SK-N-SH (cell line): ENCODE results near the gene GOPC. TPM values are rescaled to one million over a fixed set of nuclear protein-coding genes. Genes with fewer than 3 reads are reported as not detected.

ENCODE experiments used
- CTCF ChIA-PET: fragments of 300-600, 350-600 bp; formaldehyde crosslinking; extraction: SDS; loops from one replicate; lab custom pipeline; 2021; lab: Yijun Ruan, JAX
- POLR2A ChIA-PET: fragments of 350-600 bp; sonication (Branson Sonifier 250); formaldehyde crosslinking; extraction: SDS; loops from one replicate; lab custom pipeline; 2020; ENCODE audit warnings: antibody characterized with exemption, inconsistent platforms; lab: Yijun Ruan, JAX
- DNase-seq: peaks from one replicate; pipeline ENCODE4 v3.0.0; 2012
- H2AFZ ChIP-seq: fragments of 200-600 bp; sonication (generic); 2 replicates; pipeline ENCODE4 v1.8.1; 2016; ENCODE audit warnings: antibody characterized with exemption, mild to moderate bottlenecking, low read depth
- H3F3A ChIP-seq: fragments of 200-600 bp; sonication (generic); replicated peaks from 2 replicates; pipeline ENCODE3; 2016; ENCODE audit warnings: antibody characterized with exemption, mild to moderate bottlenecking; ENCODE audit not compliant: insufficient read depth
- H3K27ac ChIP-seq, 2 experiments: fragments of 200-500 bp in 1 of 2; fragments of 200-600 bp in 1 of 2; sonication (Bioruptor generic) in 1 of 2; sonication (generic), shearing (Covaris generic) in 1 of 2; 2 replicates each; pipeline versions ENCODE4 v1.5.1 to v1.6.1; 2014 to 2016; ENCODE audit warnings: low read depth in 2 of 2, inconsistent platforms in 1 of 2, low read length in 1 of 2, mild to moderate bottlenecking in 1 of 2, mixed read lengths in 1 of 2
- H3K27me3 ChIP-seq: fragments of 200-600 bp; sonication (generic), shearing (Covaris generic); 2 replicates; pipeline ENCODE4 v1.6.1; 2016; ENCODE audit warnings: mixed run types; ENCODE audit not compliant: insufficient read depth
- H3K36me3 ChIP-seq, 2 experiments: fragments of 200-500 bp in 1 of 2; fragments of 200-600 bp in 1 of 2; sonication (Bioruptor generic) in 1 of 2; sonication (generic) in 1 of 2; replicated peaks in 1 of 2; 2 replicates each; pipeline versions ENCODE3 to v1.5.1; 2014 to 2016; ENCODE audit warnings: low read length in 1 of 2, mild to moderate bottlenecking in 1 of 2; ENCODE audit not compliant: insufficient read depth in 2 of 2, control insufficient read depth in 1 of 2
- H3K4me1 ChIP-seq, 2 experiments: fragments of 200-500 bp in 1 of 2; fragments of 200-600 bp in 1 of 2; sonication (Bioruptor generic) in 1 of 2; sonication (generic), shearing (Covaris generic) in 1 of 2; 2 replicates each; pipeline versions ENCODE4 v1.5.1 to v1.6.1; 2014 to 2016; ENCODE audit warnings: low read depth in 1 of 2, low read length in 1 of 2, mixed run types in 1 of 2; ENCODE audit not compliant: insufficient read depth in 2 of 2, control insufficient read depth in 1 of 2
- H3K4me2 ChIP-seq: fragments of 200-600 bp; sonication (generic), shearing (Covaris generic); 2 replicates; pipeline ENCODE4 v1.6.1; 2017; ENCODE audit warnings: mixed run types
- H3K4me3 ChIP-seq, 2 experiments: fragments of 200-500 bp in 1 of 2; fragments of 200-600 bp in 1 of 2; sonication (Bioruptor generic) in 1 of 2; sonication (generic), shearing (Covaris generic) in 1 of 2; 2 replicates each; pipeline versions ENCODE4 v1.5.1 to v1.8.1; 2014 to 2016; ENCODE audit warnings: low read depth in 2 of 2, inconsistent platforms in 1 of 2, low read length in 1 of 2, mild to moderate bottlenecking in 1 of 2, mixed read lengths in 1 of 2, moderate library complexity in 1 of 2
- H3K79me2 ChIP-seq: fragments of 200-600 bp; sonication (generic); 2 replicates; pipeline ENCODE4 v1.8.1; 2017; ENCODE audit warnings: mild to moderate bottlenecking; ENCODE audit not compliant: insufficient read depth
- H3K9ac ChIP-seq: fragments of 200-600 bp; sonication (generic); 2 replicates; pipeline ENCODE4 v1.6.1; 2017; ENCODE audit warnings: mixed run types
- H3K9me2 ChIP-seq: fragments of 200-600 bp; sonication (generic); 2 replicates; pipeline ENCODE4 v1.6.1; 2017; ENCODE audit warnings: mixed run types
- H3K9me3 ChIP-seq: fragments of 200-600 bp; sonication (generic); 2 replicates; pipeline ENCODE4 v1.6.1; 2017; ENCODE audit warnings: mixed run types, mild to moderate bottlenecking, moderate library complexity
- H4K20me1 ChIP-seq: fragments of 200-600 bp; sonication (generic); 2 replicates; pipeline ENCODE4 v1.6.1; 2017; ENCODE audit warnings: mild to moderate bottlenecking, mixed run types; ENCODE audit not compliant: insufficient read depth
- CHD2 ChIP-seq: fragments of 150-350 bp; IDR thresholded peaks from 2 replicates; pipeline ENCODE4 v1.6.1; 2018; ENCODE audit warnings: low read length; ENCODE audit not compliant: partially characterized antibody
- CTCF ChIP-seq: fragments of 200-600 bp; sonication (generic); IDR thresholded peaks from 2 replicates; pipeline ENCODE4 v1.6.1; 2017; ENCODE audit warnings: antibody characterized with exemption, mild to moderate bottlenecking, moderate library complexity
- FOSL2 ChIP-seq: IDR thresholded peaks from 2 replicates; pipeline ENCODE4 v1.4.0; 2012; ENCODE audit warnings: low read depth, mild to moderate bottlenecking, moderate library complexity, borderline replicate concordance
- FOXJ3 ChIP-seq: sonication (generic); formaldehyde crosslinking; IDR thresholded peaks from 2 replicates; pipeline ENCODE4 v1.5.1; 2020; ENCODE audit warnings: mild to moderate bottlenecking, missing genetic modification reagents
- FOXM1 ChIP-seq: IDR thresholded peaks from 2 replicates; pipeline ENCODE4 v1.4.0; 2012; ENCODE audit warnings: low read depth, mild to moderate bottlenecking
- GABPA ChIP-seq: IDR thresholded peaks from 2 replicates; pipeline ENCODE4 v1.4.0; 2012; ENCODE audit warnings: low read depth, mild to moderate bottlenecking
- MAX ChIP-seq: IDR thresholded peaks from 2 replicates; pipeline ENCODE4 v1.4.0; 2012; ENCODE audit warnings: low read depth
- MEF2A ChIP-seq: IDR thresholded peaks from 2 replicates; pipeline ENCODE4 v1.4.0; 2012; ENCODE audit warnings: low read depth, borderline replicate concordance
- NRF1 ChIP-seq: IDR thresholded peaks from 2 replicates; pipeline ENCODE4 v1.6.1; 2012; ENCODE audit warnings: low read depth, mild to moderate bottlenecking, low read length
- RCOR1 ChIP-seq: fragments of 150-350 bp; IDR thresholded peaks from 2 replicates; pipeline ENCODE4 v1.6.1; 2017; ENCODE audit warnings: antibody characterized with exemption, low read length
- RFX5 ChIP-seq: IDR thresholded peaks from 2 replicates; pipeline ENCODE4 v1.6.1; 2012; ENCODE audit warnings: mild to moderate bottlenecking, improper control_type of control experiment, low read length
- RXRA ChIP-seq: IDR thresholded peaks from 2 replicates; pipeline ENCODE4 v1.4.0; 2012; ENCODE audit warnings: low read depth, mild to moderate bottlenecking, borderline replicate concordance
- SIN3A ChIP-seq: IDR thresholded peaks from 2 replicates; pipeline ENCODE4 v1.6.1; 2012; ENCODE audit warnings: low read depth, mild to moderate bottlenecking, low read length, moderate library complexity, borderline replicate concordance
- SMC3 ChIP-seq: IDR thresholded peaks from 2 replicates; pipeline ENCODE4 v1.6.1; 2012; ENCODE audit warnings: low read depth, low read length, improper control_type of control experiment
- TAF1 ChIP-seq: IDR thresholded peaks from 2 replicates; pipeline ENCODE4 v1.6.1; 2012; ENCODE audit warnings: low read depth, mild to moderate bottlenecking, low read length, moderate library complexity, borderline replicate concordance
- TCF12 ChIP-seq: IDR thresholded peaks from 2 replicates; pipeline ENCODE4 v1.4.0; 2012
- TEAD4 ChIP-seq: IDR thresholded peaks from 2 replicates; pipeline ENCODE4 v1.4.0; 2012; ENCODE audit warnings: mild to moderate bottlenecking, borderline replicate concordance; ENCODE audit not compliant: insufficient read depth
- YY1 ChIP-seq: IDR thresholded peaks from 2 replicates; pipeline ENCODE4 v1.4.0; 2012; ENCODE audit warnings: low read depth, mild to moderate bottlenecking
- WGBS: methylation state at CpG from one replicate; pipeline ENCODE4 v1.1.6; 2017; ENCODE audit warnings: low lambda C conversion rate; 5-methylcytosine and 5-hydroxymethylcytosine counted together
- polyA plus RNA-seq, 3 experiments: library from polyadenylated mRNA; depleted of rRNA; stranded (reverse); fragments of >200 nt; gene quantifications; 2 replicates each; pipeline ENCODE4 v1.2.3, GENCODE V29; 2012
- TF ChIP-seq, protein P1 (sequence below): IDR thresholded peaks from 2 replicates; pipeline ENCODE4; 2012

Gene GOPC
- polyA plus RNA-seq, 1 of the 3 experiments (the other 2 are of a cell fraction) = 20.8 TPM

GRCh38 chr6:117561128-117561527, 41.2 kb downstream of the GOPC start (continued):
- TF ChIP-seq CTCF (no peak), FOXM1 (no peak), RCOR1 (no peak), FOSL2 (no peak), SMC3 (no peak), RXRA (no peak), GABPA (no peak), RFX5 (no peak)

DNA sequence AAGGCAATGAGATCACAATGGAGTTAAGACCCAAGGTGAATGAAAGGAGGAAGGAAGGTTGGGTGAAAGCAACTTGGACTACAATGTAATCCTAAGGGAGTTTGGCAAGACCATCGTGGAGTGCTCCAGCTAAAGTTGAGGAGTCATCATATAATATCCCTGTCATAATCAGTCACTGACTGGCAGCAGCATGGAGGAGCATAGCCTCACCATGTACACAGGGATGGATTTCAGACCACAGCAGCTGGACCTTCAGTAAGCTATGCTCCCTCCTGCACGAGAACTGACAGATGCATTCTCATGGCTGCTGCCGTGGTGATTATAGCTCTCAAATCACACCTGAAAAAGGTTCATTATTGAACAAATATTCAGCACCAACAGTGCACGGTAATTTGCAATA, 43.0 kb downstream of the GOPC start:
- Histone ChIP-seq H3K4me2 (no peak overlapping the region), H3K79me2 (no peaks in the 10 kb centered on the region), H3F3A (peaks cover 27% of the 10 kb centered on the region)
- POLR2A ChIA-PET = no interaction called here
- TF ChIP-seq TEAD4 (no peak), SIN3A (0 out of 2 replicates have a peak, but pooled peaks have one; percentile 35), NRF1 (no peak), TCF12 (no peak), CHD2 (no peak), YY1 (no peak), TAF1 (no peak), MEF2A (no peak)
- TF ChIP-seq, all 33 proteins: peak for 1
- no peak overlapping the region for H3K4me3 ChIP-seq
- H4K20me1 ChIP-seq = no peaks in the 10 kb centered on the region
- peaks cover 36 to 40% of the 10 kb centered on the region in 2 experiments for H3K36me3 ChIP-seq
- H3K27me3 ChIP-seq = no peaks in the 10 kb centered on the region
- H3K9ac ChIP-seq = no peak overlapping the region
- H3K4me1 ChIP-seq = peaks cover 0 to 11% of the 10 kb centered on the region in 2 experiments; a peak in 1 of 4 replicates
- no peak overlapping the region for H3K27ac ChIP-seq
- DNase-seq = no peak
- CTCF ChIA-PET = interaction anchor here (1.0 to 10.1 kb wide), 6 partner anchors 10 to 109 kb away, joined by 3 to 78 read pairs (median 4); no protein-coding TSS in a partner anchor
- H2AFZ ChIP-seq = no peak overlapping the region
- 88% methylated on average over 4 of the region's 4 CpGs for WGBS
- no peaks in the 10 kb centered on the region for H3K9me2 ChIP-seq
- H3K9me3 ChIP-seq = no peaks in the 10 kb centered on the region

DNA sequence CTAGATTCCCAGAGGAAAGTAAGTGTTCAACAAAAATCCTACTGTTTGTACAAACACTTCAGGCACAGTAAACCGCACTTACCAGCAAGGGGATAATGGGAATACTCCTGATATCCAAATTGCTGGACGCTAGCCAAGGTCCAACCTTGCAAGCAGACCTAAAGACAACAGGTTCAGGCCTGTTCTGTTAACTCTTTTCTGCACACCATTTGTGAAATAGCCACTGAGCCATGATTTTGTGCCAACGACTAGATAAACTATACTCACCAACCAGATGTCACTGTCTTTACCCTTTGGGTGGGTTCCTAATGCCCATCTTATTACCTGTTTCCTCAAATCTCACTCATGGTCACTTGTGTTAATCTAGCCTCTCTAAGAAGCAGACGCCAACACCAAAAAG, 43.5 kb downstream of the GOPC start:
- H3K79me2 ChIP-seq = no peaks in the 10 kb centered on the region
- H3K36me3 ChIP-seq = peaks cover 35 to 37% of the 10 kb centered on the region in 2 experiments
- H3F3A ChIP-seq = peaks cover 28% of the 10 kb centered on the region
- no peak overlapping the region for H2AFZ ChIP-seq
- CTCF ChIA-PET = interaction anchor here (1.0 to 10.1 kb wide), 5 partner anchors 11 to 108 kb away, joined by 3 to 78 read pairs (median 4); no protein-coding TSS in a partner anchor
- TF ChIP-seq NRF1 = no peak
- TF ChIP-seq TAF1 = no peak
- TF ChIP-seq, protein P1, sequence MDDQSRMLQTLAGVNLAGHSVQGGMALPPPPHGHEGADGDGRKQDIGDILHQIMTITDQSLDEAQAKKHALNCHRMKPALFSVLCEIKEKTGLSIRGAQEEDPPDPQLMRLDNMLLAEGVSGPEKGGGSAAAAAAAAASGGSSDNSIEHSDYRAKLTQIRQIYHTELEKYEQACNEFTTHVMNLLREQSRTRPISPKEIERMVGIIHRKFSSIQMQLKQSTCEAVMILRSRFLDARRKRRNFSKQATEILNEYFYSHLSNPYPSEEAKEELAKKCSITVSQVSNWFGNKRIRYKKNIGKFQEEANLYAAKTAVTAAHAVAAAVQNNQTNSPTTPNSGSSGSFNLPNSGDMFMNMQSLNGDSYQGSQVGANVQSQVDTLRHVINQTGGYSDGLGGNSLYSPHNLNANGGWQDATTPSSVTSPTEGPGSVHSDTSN = no peak
- no peak for TF ChIP-seq MAX
- TF ChIP-seq GABPA = no peak
- TF ChIP-seq FOXJ3 (CRISPR knock-in tag) = no peak
- H3K27ac ChIP-seq = no peak overlapping the region
- peaks cover 0 to 11% of the 10 kb centered on the region in 2 experiments; a peak in 1 of 4 replicates for H3K4me1 ChIP-seq
- POLR2A ChIA-PET = no interaction called here
- H3K9me2 ChIP-seq = no peaks in the 10 kb centered on the region
- H3K9ac ChIP-seq = no peak overlapping the region
- H3K9me3 ChIP-seq = no peaks in the 10 kb centered on the region
- 91% methylated on average over 4 of the region's 4 CpGs for WGBS
- H4K20me1 ChIP-seq = no peaks in the 10 kb centered on the region
- no peak overlapping the region for H3K4me2 ChIP-seq
- no peaks in the 10 kb centered on the region for H3K27me3 ChIP-seq
- no peak overlapping the region for H3K4me3 ChIP-seq
- no peak for DNase-seq
